ENCODE measurements around the gene NT5DC3. TPM values are rescaled to one million over a fixed set of nuclear protein-coding genes. Genes with fewer than 3 reads are reported as not detected.

NT5DC3 gene
- total and polyA plus RNA-seq, 9 of the 15 experiments (the other 6 are each of a cell fraction or from before 2014, with no cell fraction given) = 6.3 to 33.5 (median 24.5) TPM

- TF ChIP-seq, protein P1, sequence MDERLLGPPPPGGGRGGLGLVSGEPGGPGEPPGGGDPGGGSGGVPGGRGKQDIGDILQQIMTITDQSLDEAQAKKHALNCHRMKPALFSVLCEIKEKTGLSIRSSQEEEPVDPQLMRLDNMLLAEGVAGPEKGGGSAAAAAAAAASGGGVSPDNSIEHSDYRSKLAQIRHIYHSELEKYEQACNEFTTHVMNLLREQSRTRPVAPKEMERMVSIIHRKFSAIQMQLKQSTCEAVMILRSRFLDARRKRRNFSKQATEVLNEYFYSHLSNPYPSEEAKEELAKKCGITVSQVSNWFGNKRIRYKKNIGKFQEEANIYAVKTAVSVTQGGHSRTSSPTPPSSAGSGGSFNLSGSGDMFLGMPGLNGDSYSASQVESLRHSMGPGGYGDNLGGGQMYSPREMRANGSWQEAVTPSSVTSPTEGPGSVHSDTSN (CRISPR knock-in tag; IDR thresholded peaks at IDR 0.05; ENCODE audit: low read depth) = no peak
- TF ChIP-seq, protein P1 (tag; conservative IDR thresholded peaks at IDR 0.05; ENCODE audit: low read depth) = no peak
- no peak for TF ChIP-seq CEBPB (tag; IDR thresholded peaks at IDR 0.05)
- TF ChIP-seq ZFPM2 (CRISPR knock-in tag; IDR thresholded peaks at IDR 0.05) = no peak
- TF ChIP-seq CBFA2T2 (conservative IDR thresholded peaks at IDR 0.05) = no peak
- TF ChIP-seq ZNF184 (CRISPR knock-in tag; IDR thresholded peaks at IDR 0.05) = no peak
- TF ChIP-seq, protein P2, sequence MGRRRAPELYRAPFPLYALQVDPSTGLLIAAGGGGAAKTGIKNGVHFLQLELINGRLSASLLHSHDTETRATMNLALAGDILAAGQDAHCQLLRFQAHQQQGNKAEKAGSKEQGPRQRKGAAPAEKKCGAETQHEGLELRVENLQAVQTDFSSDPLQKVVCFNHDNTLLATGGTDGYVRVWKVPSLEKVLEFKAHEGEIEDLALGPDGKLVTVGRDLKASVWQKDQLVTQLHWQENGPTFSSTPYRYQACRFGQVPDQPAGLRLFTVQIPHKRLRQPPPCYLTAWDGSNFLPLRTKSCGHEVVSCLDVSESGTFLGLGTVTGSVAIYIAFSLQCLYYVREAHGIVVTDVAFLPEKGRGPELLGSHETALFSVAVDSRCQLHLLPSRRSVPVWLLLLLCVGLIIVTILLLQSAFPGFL (CRISPR knock-in tag; IDR thresholded peaks at IDR 0.05) = no peak
Measured at GRCh38 chr12:103868215-103868614, 27.2 kb upstream of the NT5DC3 start (continued).

- POLR2A ChIA-PET = interaction anchor here (0.6 kb wide), 1 partner anchor 819 kb away, joined by 4 read pairs; no protein-coding TSS in a partner anchor
- in situ Hi-C loops (cut with MboI) = no loop called here
- no peak for DNase-seq (ENCODE audit: extremely low read depth in 1 of 4, low spot score in 3 of 4)
- CTCF ChIA-PET (ENCODE audit: low intra/inter-chr PET ratio) = no interaction called here
- H3K36me3 ChIP-seq (ENCODE audit: control insufficient read depth, insufficient read depth, low read length) = no peaks in the 10 kb centered on the region
- H3K9me3 ChIP-seq (replicated peaks; ENCODE audit: control insufficient read depth, insufficient read depth, low read depth, low read length) = no peaks in the 10 kb centered on the region
- intact Hi-C loops (cut with micrococcal nuclease) = loop anchor here (10.0 kb wide), 1 partner anchor 280 kb away; the partner anchor contains the start of gene STAB2
- H3K79me2 ChIP-seq (ENCODE audit: control insufficient read depth, insufficient read depth, low read length) = no peaks in the 10 kb centered on the region
- 3% methylated on average over 2 of the region's 2 CpGs for WGBS (ENCODE audit: insufficient coverage, low coverage, missing lambda C conversion rate)
- H3K4me1 ChIP-seq (replicated peaks in 1 of 2; ENCODE audit: control insufficient read depth in 2 of 2, insufficient read depth in 2 of 2, low read length in 2 of 2) = no peaks in the 10 kb centered on the region
- H3K27ac ChIP-seq (ENCODE audit: extremely low read depth, low read depth, low read length) = no peak overlapping the region
- H3K9me1 ChIP-seq (ENCODE audit: control insufficient read depth, insufficient read depth, low read length) = no peaks in the 10 kb centered on the region
- H3K4me2 ChIP-seq (ENCODE audit: insufficient read depth, low read length) = no peak overlapping the region
- no peak for FAIRE-seq
- peaks cover 12 to 25% of the 10 kb centered on the region in 2 experiments; a peak in 4 of 5 replicates for H3K27me3 ChIP-seq (ENCODE audit: control insufficient read depth in 2 of 2, insufficient read depth in 2 of 2, low read length in 2 of 2)
- H3K9ac ChIP-seq (ENCODE audit: insufficient read depth in 1 of 2, low read depth in 2 of 2, low read length in 2 of 2) = no peak overlapping the region
- no peak for TF ChIP-seq ETV5 (CRISPR knock-in tag; IDR thresholded peaks at IDR 0.05; ENCODE audit: low read depth)
- no peak for TF ChIP-seq CBFA2T2 (conservative IDR thresholded peaks at IDR 0.05)
- TF ChIP-seq THAP12 (CRISPR knock-in tag; IDR thresholded peaks at IDR 0.05) = no peak
- no peak for TF ChIP-seq KAT8 (IDR thresholded peaks at IDR 0.05; ENCODE audit: low read depth)
- no peak for TF ChIP-seq PHF8 (IDR thresholded peaks at IDR 0.05; ENCODE audit: borderline replicate concordance, low read length)
- ATAC-seq = no peak
- no peak overlapping the region for H3K4me3 ChIP-seq
- H2AFZ ChIP-seq (ENCODE audit: low read depth, low read length) = no peak overlapping the region
- H4K20me1 ChIP-seq (replicated peaks; ENCODE audit: control insufficient read depth, insufficient read depth, low read length) = no peaks in the 10 kb centered on the region
- no TSS peak for BruUV-seq (replicated peaks)
Measured at GRCh38 chr12:103865151-103865730, 24.2 kb upstream of the NT5DC3 start.
